ENCODE results near the gene MYOCOS. TPM values are rescaled to one million over a fixed set of nuclear protein-coding genes. Genes with fewer than 3 reads are reported as not detected.

MYOCOS gene
- total RNA-seq, 2 experiments from 2014 or later, result not detected

GRCh38 chr1:171635661-171636060 is 13.6 kb downstream of the MYOCOS start:
- intact Hi-C loops (cut with micrococcal nuclease), result no loop called here
- POLR2A ChIA-PET, result no interaction called here
- peaks cover 2% of the 10 kb centered on the region for H3K27me3 Mint-ChIP-seq

GRCh38 chr1:171636141-171636540 is 14.1 kb downstream of the MYOCOS start:
- intact Hi-C loops (cut with micrococcal nuclease), result no loop called here
- Mint-ChIP-seq H3K27me3 (peaks cover 2% of the 10 kb centered on the region), H3K27ac (no peak overlapping the region), H3K4me3 (no peak overlapping the region), H3K9me3 (no peaks in the 10 kb centered on the region), H3K36me3 (ENCODE audit: low read depth) (no peaks in the 10 kb centered on the region), H3K4me1 (ENCODE audit: low read depth) (no peaks in the 10 kb centered on the region)
- ChIA-PET CTCF (interaction anchor here (3.6 kb wide), 1 partner anchor 9 kb away, joined by 27 read pairs; no protein-coding TSS in a partner anchor), POLR2A (no interaction called here)
- ATAC-seq (no peak), DNase-seq (no peak)
- no peak for TF ChIP-seq CTCF (IDR thresholded peaks at IDR 0.05)

More at GRCh38 chr1:171635661-171636060, 13.6 kb downstream of the MYOCOS start:
- Mint-ChIP-seq H3K27ac (no peak overlapping the region), H3K9me3 (no peaks in the 10 kb centered on the region), H3K4me3 (no peak overlapping the region), H3K4me1 (ENCODE audit: low read depth) (no peaks in the 10 kb centered on the region), H3K36me3 (ENCODE audit: low read depth) (no peaks in the 10 kb centered on the region)
- CTCF ChIA-PET, result interaction anchor here (0.9 to 3.6 kb wide), 2 partner anchors 10 to 19 kb away, joined by 3 to 27 read pairs; no protein-coding TSS in a partner anchor
- TF ChIP-seq CTCF (IDR thresholded peaks at IDR 0.05), result no peak
- ATAC-seq, result no peak
- DNase-seq, result no peak

GRCh38 chr1:171637928-171638576 is 16.0 kb downstream of the MYOCOS start:
- Mint-ChIP-seq H3K9me3 (no peaks in the 10 kb centered on the region), H3K27ac (no peak overlapping the region), H3K36me3 (ENCODE audit: low read depth) (no peaks in the 10 kb centered on the region), H3K4me1 (ENCODE audit: low read depth) (no peaks in the 10 kb centered on the region), H3K4me3 (no peak overlapping the region), H3K27me3 (peaks cover 2% of the 10 kb centered on the region)
- no peak for TF ChIP-seq CTCF (IDR thresholded peaks at IDR 0.05)
- POLR2A ChIA-PET, result no interaction called here
- intact Hi-C loops (cut with micrococcal nuclease), result no loop called here
- CTCF ChIA-PET, result no interaction called here
- ATAC-seq (no peak), DNase-seq (no peak)

- ATAC-seq (no peak), DNase-seq (no peak)
- Mint-ChIP-seq H3K27me3 (peaks cover 2% of the 10 kb centered on the region), H3K36me3 (ENCODE audit: low read depth) (no peaks in the 10 kb centered on the region), H3K4me1 (ENCODE audit: low read depth) (peaks cover 4% of the 10 kb centered on the region), H3K27ac (no peak overlapping the region), H3K9me3 (no peaks in the 10 kb centered on the region), H3K4me3 (no peak overlapping the region)
- intact Hi-C loops (cut with micrococcal nuclease), result no loop called here
- CTCF ChIA-PET, result no interaction called here
- POLR2A ChIA-PET, result no interaction called here
- no peak for TF ChIP-seq CTCF (IDR thresholded peaks at IDR 0.05)
Observed at GRCh38 chr1:171640225-171640624, 18.2 kb downstream of the MYOCOS start.

- intact Hi-C loops (cut with micrococcal nuclease), result no loop called here
- no peak for TF ChIP-seq CTCF (IDR thresholded peaks at IDR 0.05)
- H3K4me3 Mint-ChIP-seq, result no peak overlapping the region
- no peaks in the 10 kb centered on the region for H3K36me3 Mint-ChIP-seq (ENCODE audit: low read depth)
- DNase-seq, result no peak
- peaks cover 2% of the 10 kb centered on the region for H3K27me3 Mint-ChIP-seq
- no peak for ATAC-seq
- H3K27ac Mint-ChIP-seq, result no peak overlapping the region
- POLR2A ChIA-PET, result no interaction called here
- CTCF ChIA-PET, result interaction anchor here (1.1 kb wide), 1 partner anchor 14 kb away, joined by 3 read pairs; no protein-coding TSS in a partner anchor
- H3K4me1 Mint-ChIP-seq (ENCODE audit: low read depth), result peaks cover 4% of the 10 kb centered on the region
- no peaks in the 10 kb centered on the region for H3K9me3 Mint-ChIP-seq
Observed at GRCh38 chr1:171641076-171641864, 19.2 kb downstream of the MYOCOS start.
